GM06990 (cell line): ENCODE results near the gene GNA15.

Experiments used
- DNase-seq: peaks from one replicate; pipeline ENCODE4 v3.0.0-alpha.2; 2011; ENCODE audit not compliant: insufficient read length; ENCODE audit errors: extremely low read depth
- H3K27me3 ChIP-seq: replicated peaks from 2 replicates; pipeline ENCODE4 v1.6.0; 2011; ENCODE audit warnings: low read length; ENCODE audit not compliant: control insufficient read depth, insufficient read depth
- H3K36me3 ChIP-seq: 2 replicates; pipeline ENCODE4 v1.5.1; 2011; ENCODE audit warnings: low read length; ENCODE audit not compliant: control insufficient read depth, insufficient read depth
- H3K4me3 ChIP-seq: replicated peaks from 2 replicates; pipeline ENCODE4 v1.5.1; 2011; ENCODE audit warnings: low read depth, mild to moderate bottlenecking, control low read depth, low read length
- CTCF ChIP-seq: IDR thresholded peaks from 2 replicates; pipeline ENCODE4 v1.5.1; 2011; ENCODE audit warnings: low read length, control low read depth, mild to moderate bottlenecking, inconsistent platforms; ENCODE audit not compliant: insufficient read depth, poor library complexity, severe bottlenecking

Gene GNA15

GRCh38 chr19:3137119-3137518 lies 1.3 kb downstream of the GNA15 start:
- DNase-seq: no peak
- no peaks in the 10 kb centered on the region for H3K27me3 ChIP-seq
- H3K36me3 ChIP-seq: no peaks in the 10 kb centered on the region
- no peak for TF ChIP-seq CTCF
- peak overlapping the region; percentile 72 for H3K4me3 ChIP-seq

DNA sequence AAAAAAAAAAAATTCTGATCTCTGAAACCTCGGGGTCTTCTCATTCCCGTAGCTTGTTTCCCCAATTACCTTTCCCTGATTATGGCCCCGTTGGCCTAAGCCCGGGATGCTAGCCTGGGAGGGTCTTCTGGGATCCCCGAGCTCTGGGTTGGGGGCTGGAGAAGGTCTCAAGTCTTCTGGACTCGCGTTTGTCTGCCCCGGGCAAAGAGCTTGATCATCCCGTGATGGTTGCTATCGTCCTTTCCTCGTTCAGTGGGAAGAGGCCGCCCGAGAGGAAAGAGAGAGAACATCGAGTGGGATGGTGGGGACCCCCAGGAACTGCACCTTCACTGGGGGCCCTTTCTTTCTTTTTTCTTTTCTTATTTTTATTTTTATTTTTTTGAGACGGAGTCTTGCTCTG lies 2.4 kb downstream of the GNA15 start:
- DNase-seq: no peak
- no peak for TF ChIP-seq CTCF
- Histone ChIP-seq H3K27me3 (no peaks in the 10 kb centered on the region), H3K4me3 (no peak overlapping the region), H3K36me3 (no peaks in the 10 kb centered on the region)

- TF ChIP-seq CTCF: no peak
- Histone ChIP-seq H3K27me3 (no peaks in the 10 kb centered on the region), H3K4me3 (no peak overlapping the region), H3K36me3 (no peaks in the 10 kb centered on the region)
- no peak for DNase-seq
Observed at GRCh38 chr19:3140667-3141038, 4.8 kb downstream of the GNA15 start.

DNA sequence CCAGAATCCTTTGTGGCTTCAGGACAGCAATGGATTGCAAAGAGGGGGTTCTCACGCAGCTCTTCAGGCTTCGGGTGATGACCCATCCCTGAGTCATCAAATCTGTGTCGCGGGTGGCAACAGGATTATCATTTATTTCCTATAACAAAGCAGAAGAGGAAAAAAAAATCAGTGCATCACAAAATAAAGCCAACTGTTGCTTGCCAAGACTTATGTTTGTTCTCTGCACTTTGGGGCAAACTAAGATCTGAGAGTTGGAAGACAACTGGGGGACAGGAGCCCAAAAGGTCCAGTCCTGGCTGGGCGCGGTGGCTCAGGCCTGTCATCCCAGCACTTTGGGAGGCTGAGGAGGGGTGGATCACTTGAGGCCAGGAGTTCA lies 6.4 kb downstream of the GNA15 start:
- no peaks in the 10 kb centered on the region for H3K36me3 ChIP-seq
- no peak for TF ChIP-seq CTCF
- no peaks in the 10 kb centered on the region for H3K27me3 ChIP-seq
- H3K4me3 ChIP-seq: no peak overlapping the region
- DNase-seq: no peak

GRCh38 chr19:3142781-3143337 lies 7.0 kb downstream of the GNA15 start:
- Histone ChIP-seq H3K27me3 (no peaks in the 10 kb centered on the region), H3K4me3 (no peak overlapping the region), H3K36me3 (no peaks in the 10 kb centered on the region)
- DNase-seq: no peak
- no peak for TF ChIP-seq CTCF
